LHCN-M2 (cell line): ENCODE results near the gene ARSA. TPM values are rescaled to one million over a fixed set of nuclear protein-coding genes. Genes with fewer than 3 reads are reported as not detected.

Experiments
- DNase-seq: peaks from one replicate; pipeline ENCODE4 v3.0.0-alpha.2; 2012; ENCODE audit warnings: low read depth
- total RNA-seq: library from RNA; depleted of rRNA; stranded (reverse); fragments of >200 nt; gene quantifications from 2 replicates; pipeline ENCODE4 v1.2.3, GENCODE V29; 2014

ARSA gene
- total RNA-seq, 1 experiment from 2014 or later, result 33.9 TPM

GRCh38 chr22:50605002-50605612 is 22.8 kb downstream of the ARSA start:
- no peak for DNase-seq

- no peak for DNase-seq
Measured at GRCh38 chr22:50604256-50605001, 23.5 kb downstream of the ARSA start.

DNA sequence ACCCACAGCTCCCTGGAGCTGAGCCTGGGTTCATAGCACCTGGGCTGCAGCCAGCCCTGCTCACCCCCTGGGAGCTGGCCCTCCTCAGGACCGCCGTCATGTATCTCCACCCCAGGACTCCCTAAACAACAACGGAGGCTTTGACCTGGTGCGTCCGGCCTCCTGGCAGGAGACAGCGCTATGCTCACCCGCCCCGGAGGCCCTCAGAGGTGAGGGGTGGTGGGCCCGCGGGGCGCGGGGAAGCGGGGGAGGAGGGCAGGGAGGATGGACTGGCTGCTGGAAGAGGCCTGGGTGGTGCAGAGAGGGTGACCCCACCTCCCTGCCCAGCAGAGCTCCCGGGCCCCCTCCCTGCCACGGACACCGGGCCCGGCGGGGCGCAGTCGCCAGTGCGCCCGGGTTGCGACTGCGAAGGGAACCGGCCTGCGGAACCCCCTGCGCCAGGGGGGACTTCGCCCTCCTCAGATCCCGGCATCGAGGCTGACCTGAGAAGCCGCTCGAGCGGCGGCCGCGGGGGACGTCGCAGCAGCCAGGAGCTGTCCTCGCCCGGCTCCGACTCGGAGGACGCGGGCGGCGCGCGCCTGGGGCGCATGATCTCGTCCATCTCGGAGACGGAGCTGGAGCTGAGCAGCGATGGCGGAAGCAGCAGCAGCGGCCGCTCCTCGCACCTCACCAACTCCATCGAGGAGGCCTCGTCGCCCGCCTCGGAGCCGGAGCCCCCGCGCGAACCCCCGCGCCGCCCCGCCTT is 24.3 kb downstream of the ARSA start:
- no peak for DNase-seq

- no peak for DNase-seq
Measured at GRCh38 chr22:50602338-50602700, 25.6 kb downstream of the ARSA start.

- DNase-seq, result no peak
Measured at GRCh38 chr22:50601669-50602337, 26.1 kb downstream of the ARSA start.

GRCh38 chr22:50600967-50601668 is 26.8 kb downstream of the ARSA start:
- DNase-seq, result no peak

- DNase-seq, result no peak
Measured at GRCh38 chr22:50600538-50600937, 27.4 kb downstream of the ARSA start, which contains the start of gene MAPK8IP2. TSS of gene MAPK8IP2 (plus strand) at chr22:50600793. CDS start at chr22:50600819, 26 bp downstream.

- no peak for DNase-seq
Measured at GRCh38 chr22:50599816-50600455, 28.0 kb downstream of the ARSA start.

DNA sequence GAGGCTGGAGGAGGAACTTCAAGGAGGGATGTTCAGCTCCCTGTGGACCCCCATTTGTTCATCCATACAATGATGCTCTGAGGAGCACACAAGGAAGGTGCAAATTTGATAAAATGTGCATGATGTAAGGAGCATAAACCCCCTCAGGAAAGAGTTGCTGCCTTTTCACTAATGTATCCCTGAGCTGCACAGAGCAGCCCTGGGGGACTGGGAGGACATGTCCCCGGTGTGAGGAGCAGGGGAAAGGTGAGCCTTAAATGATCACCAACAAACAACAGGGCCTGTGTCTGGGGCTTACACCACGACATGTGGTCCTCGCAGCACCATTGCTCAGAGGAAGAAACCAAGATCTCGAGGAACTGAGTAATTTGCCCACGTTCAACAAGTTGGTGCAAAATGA is 30.9 kb downstream of the ARSA start:
- no peak for DNase-seq

GRCh38 chr22:50595189-50595588 is 32.8 kb downstream of the ARSA start:
- DNase-seq, result no peak

GRCh38 chr22:50587407-50587806 is 40.5 kb downstream of the ARSA start:
- no peak for DNase-seq

DNA sequence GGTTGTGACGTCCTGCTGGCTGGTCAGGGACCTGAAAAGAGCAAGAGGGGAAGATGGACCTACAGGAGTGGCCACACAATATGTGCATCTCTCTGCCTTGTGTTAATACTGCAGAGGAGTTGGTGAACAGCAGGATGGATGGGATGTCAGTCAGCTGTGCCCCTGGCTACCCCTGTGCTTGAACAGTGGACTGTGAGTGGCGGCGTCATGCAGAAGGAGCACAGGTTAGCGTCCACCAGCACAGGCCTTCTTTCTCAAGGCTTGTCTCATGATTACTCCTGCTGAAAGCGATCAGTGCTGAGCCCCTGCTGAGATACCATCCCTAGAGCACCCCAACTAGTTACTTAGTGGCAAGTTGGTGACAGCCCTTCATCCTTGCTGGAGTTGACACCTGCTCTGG is 41.5 kb downstream of the ARSA start:
- no peak for DNase-seq

DNA sequence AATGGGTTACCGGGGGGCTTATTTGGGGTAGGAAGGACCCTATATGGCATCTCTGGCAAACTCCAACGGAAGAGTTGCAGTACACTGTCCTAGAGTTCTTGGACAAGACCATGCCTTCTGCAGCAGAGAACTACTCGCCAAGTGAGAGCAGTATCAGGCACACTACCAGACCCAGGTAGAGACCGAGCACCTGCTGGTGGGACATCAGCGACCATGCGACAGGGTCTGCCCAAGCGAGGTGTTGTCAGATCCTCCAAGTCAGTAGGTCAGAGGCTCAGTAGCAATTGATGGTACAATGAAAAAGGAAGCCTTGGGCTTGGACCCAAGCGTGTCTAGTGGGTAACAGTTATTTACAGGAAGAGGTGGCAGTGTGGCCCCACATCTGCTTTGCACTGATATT is 42.2 kb downstream of the ARSA start:
- DNase-seq, result no peak

DNA sequence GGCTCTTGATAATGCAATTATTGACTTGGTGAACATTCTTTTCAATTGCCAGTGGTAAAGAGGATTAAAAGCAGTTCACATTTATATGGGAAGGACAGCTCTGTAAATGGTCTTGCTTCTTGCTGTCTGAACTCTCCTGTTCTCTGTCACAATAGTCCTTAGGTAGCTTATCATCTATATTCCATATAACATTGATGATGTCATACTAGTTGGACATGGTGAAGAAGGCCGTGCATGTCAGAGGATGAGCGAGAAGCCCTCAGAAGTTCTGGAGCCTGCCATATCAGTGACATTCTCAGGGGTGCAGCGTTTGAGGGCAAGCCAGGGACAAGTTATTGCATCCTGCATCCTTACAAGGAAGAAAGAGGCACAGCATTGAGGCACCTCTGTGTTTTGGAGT is 42.7 kb downstream of the ARSA start:
- no peak for DNase-seq

- DNase-seq, result no peak
Measured at GRCh38 chr22:50584106-50585096, 43.6 kb downstream of the ARSA start.

DNA sequence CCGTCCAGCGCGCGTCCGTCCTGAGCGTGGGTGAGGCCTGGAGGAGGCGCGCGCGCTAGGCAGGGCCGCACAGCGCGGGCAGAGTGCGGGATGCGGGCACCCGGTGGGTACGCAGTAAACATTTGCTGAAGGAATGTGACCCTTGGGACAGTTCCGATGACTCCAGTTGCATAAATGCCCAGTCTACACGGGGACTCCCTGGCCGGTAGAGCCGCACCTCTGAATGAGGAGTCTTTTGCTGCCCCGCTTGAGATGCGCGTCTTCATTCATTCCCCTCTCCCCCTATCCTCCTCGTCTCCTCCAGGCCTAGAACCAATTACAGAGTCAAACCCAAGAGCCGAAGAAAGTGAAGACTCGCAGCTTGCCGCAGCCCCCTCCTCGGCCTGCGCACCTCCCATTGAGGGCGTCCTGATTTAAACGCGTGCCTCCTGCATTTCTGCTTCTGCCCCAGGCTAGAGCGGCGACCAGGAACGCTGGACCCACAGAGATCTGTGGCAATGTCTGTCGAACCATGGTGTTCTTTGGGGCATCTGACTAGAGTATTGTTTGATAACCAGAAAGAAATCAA is 44.6 kb downstream of the ARSA start:
- no peak for DNase-seq

DNA sequence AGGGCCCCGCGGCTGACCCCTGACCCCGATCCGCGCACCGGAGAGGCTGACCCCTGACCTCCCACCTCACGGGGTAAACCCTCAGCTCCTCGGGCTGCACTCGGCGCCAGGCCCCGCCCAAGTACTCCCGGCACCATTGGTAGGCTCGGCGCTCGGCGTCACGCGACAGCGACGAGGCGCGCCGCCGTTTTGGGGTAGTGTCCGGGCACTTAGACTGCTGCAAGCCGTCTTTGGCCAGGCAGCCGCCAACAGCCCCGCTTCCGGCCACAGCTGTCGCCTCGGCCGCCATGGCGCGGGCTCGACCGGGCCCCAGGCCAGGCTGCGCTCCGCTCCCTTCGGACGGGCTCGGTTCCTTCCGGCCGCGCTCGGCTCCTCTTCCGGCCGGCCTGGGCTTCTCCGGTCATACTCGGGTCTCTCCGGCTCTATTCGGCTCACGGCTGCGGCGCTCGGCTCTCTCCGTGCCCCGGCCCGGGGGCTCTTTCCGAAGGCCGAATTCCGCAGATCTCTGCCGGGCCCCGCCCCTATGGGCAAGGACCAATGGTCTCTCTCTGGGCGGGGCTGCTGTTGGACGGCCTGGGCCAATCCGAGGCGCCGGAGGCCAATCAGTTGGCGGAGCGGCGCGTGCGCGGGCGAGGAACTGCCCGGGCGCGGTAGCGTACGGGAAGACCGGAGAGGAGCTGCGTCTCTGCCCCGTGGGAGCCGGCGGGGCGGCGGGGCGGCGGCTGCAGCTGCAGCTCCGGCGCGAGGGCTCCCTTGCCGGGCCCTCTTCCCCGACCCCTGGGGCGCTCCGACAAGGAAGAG is 45.3 kb downstream of the ARSA start, which contains the start of gene CHKB:
TSS of gene CHKB (minus strand) at position 357 of the 801 bp plus-strand sequence. CDS start at position 289, 68 bp downstream.
- DNase-seq, result peak; percentile 97

DNA sequence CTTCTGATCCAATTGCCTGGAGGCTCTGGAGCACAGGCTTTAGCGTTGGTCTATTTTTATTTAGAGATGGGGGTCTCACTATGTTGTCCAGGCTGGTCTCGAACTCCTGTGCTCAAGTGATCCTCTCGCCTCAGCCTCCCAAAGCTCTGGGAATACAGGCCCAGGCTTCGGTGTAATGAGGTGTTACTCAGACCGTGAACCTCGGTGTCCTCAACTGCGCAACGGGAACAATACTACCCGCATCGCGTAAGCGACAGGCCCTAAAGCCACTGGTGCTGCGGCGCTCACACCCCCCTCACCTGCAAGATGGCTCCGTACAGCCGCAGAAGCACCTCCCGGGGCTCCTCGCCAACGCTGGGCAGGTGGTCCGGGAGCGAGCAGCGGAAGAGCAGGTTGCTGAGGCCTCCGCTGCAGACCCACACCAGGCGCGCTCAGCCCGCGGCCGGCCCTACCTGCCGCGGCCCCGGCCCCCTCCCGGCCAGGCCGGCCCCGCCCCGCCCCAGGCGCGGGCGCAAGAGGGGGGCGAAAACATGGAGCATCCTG is 45.9 kb downstream of the ARSA start:
- no peak for DNase-seq
